SU-DHL-6 (cell line): ENCODE measurements around the gene DMP1.

ENCODE experiments used
- H2AFZ ChIP-seq: fragments of 200-600 bp; sonication (generic); 2 replicates; pipeline ENCODE4 v1.6.1; 2014; ENCODE audit warnings: low read depth, mild to moderate bottlenecking, moderate library complexity, mixed read lengths, antibody characterized with exemption, low read length; ENCODE audit not compliant: severe bottlenecking
- H3F3A ChIP-seq: fragments of 200-600 bp; shearing (Covaris generic); 2 replicates; pipeline ENCODE4 v1.6.0; 2016; ENCODE audit warnings: antibody characterized with exemption, mild to moderate bottlenecking; ENCODE audit not compliant: insufficient read depth
- H3K27ac ChIP-seq: fragments of 200-600 bp; sonication (generic); 2 replicates; pipeline ENCODE4 v1.5.1; 2016; ENCODE audit warnings: low read depth, mild to moderate bottlenecking, low read length, moderate library complexity, mixed read lengths
- H3K27me3 ChIP-seq: fragments of 200-600 bp; sonication (generic), shearing (Covaris generic); 2 replicates; pipeline ENCODE4 v1.6.0; 2014; ENCODE audit warnings: mild to moderate bottlenecking, low read length
- H3K36me3 ChIP-seq: fragments of 200-600 bp; sonication (generic); 2 replicates; pipeline ENCODE4 v1.6.1; 2014; ENCODE audit warnings: mild to moderate bottlenecking, low read length, mixed read lengths
- H3K4me2 ChIP-seq: fragments of 300-600, 200-600 bp; shearing (Covaris generic), sonication (generic); 2 replicates; pipeline ENCODE4 v1.6.0; 2014; ENCODE audit warnings: low read length, low read depth, mild to moderate bottlenecking; ENCODE audit not compliant: poor library complexity, severe bottlenecking
- H3K4me3 ChIP-seq: fragments of 200-600 bp; sonication (generic); 2 replicates; pipeline ENCODE4 v1.5.1; 2014; ENCODE audit warnings: antibody characterized with exemption, low read length, mild to moderate bottlenecking, mixed read lengths; ENCODE audit not compliant: insufficient read depth, poor library complexity, severe bottlenecking
- H3K79me2 ChIP-seq: fragments of 200-600 bp; sonication (generic); 2 replicates; pipeline ENCODE4 v1.6.1; 2014; ENCODE audit warnings: mild to moderate bottlenecking, low read length, moderate library complexity; ENCODE audit not compliant: insufficient read depth
- H3K9ac ChIP-seq: fragments of 200-600 bp; sonication (generic); 2 replicates; pipeline ENCODE4 v1.7.0; 2014; ENCODE audit warnings: mild to moderate bottlenecking, low read length
- H3K9me2 ChIP-seq: fragments of 200-600 bp; sonication (generic); replicated peaks from 2 replicates; pipeline ENCODE4 v1.6.1; 2014; ENCODE audit warnings: low read length; ENCODE audit not compliant: insufficient read depth
- H3K9me3 ChIP-seq: fragments of 200-600 bp; sonication (generic); 2 replicates; pipeline ENCODE4 v1.6.1; 2014; ENCODE audit warnings: low read length, mixed read lengths; ENCODE audit not compliant: insufficient read depth
- H4K20me1 ChIP-seq: fragments of 200-600 bp; sonication (generic); 2 replicates; pipeline ENCODE4 v1.6.1; 2014; ENCODE audit warnings: low read depth, mild to moderate bottlenecking, antibody characterized with exemption, low read length, moderate library complexity, mixed read lengths
- CTCF ChIP-seq: fragments of 200-600 bp; sonication (generic); IDR thresholded peaks from one replicate; pipeline ENCODE4 v1.5.1; 2017; ENCODE audit warnings: antibody characterized with exemption, mild to moderate bottlenecking, low read length, moderate library complexity; ENCODE audit not compliant: insufficient read depth, poor library complexity, severe bottlenecking
- EZH2phosphoT487 ChIP-seq: fragments of 200-600 bp; sonication (generic), shearing (Covaris generic); conservative IDR thresholded peaks from 2 replicates; pipeline ENCODE4 v1.6.1; 2018; ENCODE audit warnings: mild to moderate bottlenecking, antibody characterized with exemption, low read length, moderate library complexity, mixed read lengths

Gene DMP1

GRCh38 chr4:87697272-87697671, 47.2 kb downstream of the DMP1 start:
- Histone ChIP-seq H3K4me2 (no peak overlapping the region), H3K27me3 (no peaks in the 10 kb centered on the region), H3K36me3 (no peaks in the 10 kb centered on the region), H3K4me3 (no peak overlapping the region), H3F3A (no peaks in the 10 kb centered on the region), H3K79me2 (no peaks in the 10 kb centered on the region), H3K27ac (no peak overlapping the region), H3K9me3 (no peaks in the 10 kb centered on the region), H4K20me1 (no peaks in the 10 kb centered on the region), H3K9ac (no peak overlapping the region), H2AFZ (no peak overlapping the region), H3K9me2 (no peaks in the 10 kb centered on the region)
- TF ChIP-seq CTCF (no peak), EZH2phosphoT487 (no peak)

GRCh38 chr4:87697945-87698344, 47.9 kb downstream of the DMP1 start:
- Histone ChIP-seq H4K20me1 (no peaks in the 10 kb centered on the region), H3K4me3 (no peak overlapping the region), H3K9ac (no peak overlapping the region), H3K9me3 (no peaks in the 10 kb centered on the region), H3K27ac (no peak overlapping the region), H3K79me2 (no peaks in the 10 kb centered on the region), H3F3A (no peaks in the 10 kb centered on the region), H3K4me2 (no peak overlapping the region), H3K9me2 (no peaks in the 10 kb centered on the region), H2AFZ (no peak overlapping the region), H3K36me3 (no peaks in the 10 kb centered on the region), H3K27me3 (no peaks in the 10 kb centered on the region)
- TF ChIP-seq CTCF (no peak), EZH2phosphoT487 (no peak)

- TF ChIP-seq EZH2phosphoT487, result no peak
- no peak for TF ChIP-seq CTCF
- no peaks in the 10 kb centered on the region for H3K9me3 ChIP-seq
- H4K20me1 ChIP-seq, result no peaks in the 10 kb centered on the region
- no peaks in the 10 kb centered on the region for H3K36me3 ChIP-seq
- H3K4me3 ChIP-seq, result no peak overlapping the region
- H3F3A ChIP-seq, result no peaks in the 10 kb centered on the region
- no peak overlapping the region for H2AFZ ChIP-seq
- no peak overlapping the region for H3K4me2 ChIP-seq
- no peak overlapping the region for H3K9ac ChIP-seq
- no peaks in the 10 kb centered on the region for H3K79me2 ChIP-seq
- H3K27ac ChIP-seq, result no peak overlapping the region
- no peaks in the 10 kb centered on the region for H3K27me3 ChIP-seq
- no peaks in the 10 kb centered on the region for H3K9me2 ChIP-seq
Measured at GRCh38 chr4:87698394-87698793, 48.3 kb downstream of the DMP1 start.

GRCh38 chr4:87704001-87704400, 53.9 kb downstream of the DMP1 start:
- no peaks in the 10 kb centered on the region for H3K9me2 ChIP-seq
- H3F3A ChIP-seq, result no peaks in the 10 kb centered on the region
- no peak for TF ChIP-seq CTCF
- no peak for TF ChIP-seq EZH2phosphoT487
- no peaks in the 10 kb centered on the region for H4K20me1 ChIP-seq
- H3K27me3 ChIP-seq, result no peaks in the 10 kb centered on the region
- no peak overlapping the region for H3K27ac ChIP-seq
- no peaks in the 10 kb centered on the region for H3K9me3 ChIP-seq
- no peaks in the 10 kb centered on the region for H3K79me2 ChIP-seq
- no peaks in the 10 kb centered on the region for H3K36me3 ChIP-seq
- H3K4me2 ChIP-seq, result no peak overlapping the region
- no peak overlapping the region for H3K9ac ChIP-seq
- H2AFZ ChIP-seq, result no peak overlapping the region
- H3K4me3 ChIP-seq, result no peak overlapping the region
